ENCODE results near the gene RCAN1. TPM values are rescaled to one million over a fixed set of nuclear protein-coding genes. Genes with fewer than 3 reads are reported as not detected.

RCAN1 gene
- total RNA-seq, 4 donors from 2014 or later, result 20.5 to 50.3 (median 26.2) TPM

DNA sequence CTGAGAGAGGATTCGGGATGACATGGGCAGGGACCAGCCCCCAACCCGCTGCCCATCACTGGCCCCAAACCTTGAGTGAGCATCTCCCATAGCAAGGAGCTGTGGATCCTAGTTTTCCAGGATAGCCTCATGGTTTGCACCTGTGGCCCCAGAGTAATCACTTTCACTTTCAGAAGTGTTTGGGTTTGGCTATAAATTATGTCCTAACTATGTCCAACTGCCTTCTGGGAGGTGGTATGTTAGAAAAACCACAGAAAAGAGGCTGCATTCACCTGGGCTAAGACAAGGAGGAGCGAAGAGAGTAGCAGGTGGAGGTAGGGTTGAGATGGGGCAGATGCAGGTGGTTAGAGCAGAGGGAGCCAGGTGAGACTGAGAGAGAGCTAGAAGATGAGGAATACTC lies 34.5 kb upstream of the RCAN1 start:
- Histone ChIP-seq H3K36me3 (no peaks in the 10 kb centered on the region), H3K27ac (no peak overlapping the region), H3K4me1 (no peaks in the 10 kb centered on the region), H3K9me3 (no peaks in the 10 kb centered on the region), H3K27me3 (no peaks in the 10 kb centered on the region), H3K4me3 (no peak overlapping the region)
- no peak for DNase-seq
- TF ChIP-seq, protein P1, sequence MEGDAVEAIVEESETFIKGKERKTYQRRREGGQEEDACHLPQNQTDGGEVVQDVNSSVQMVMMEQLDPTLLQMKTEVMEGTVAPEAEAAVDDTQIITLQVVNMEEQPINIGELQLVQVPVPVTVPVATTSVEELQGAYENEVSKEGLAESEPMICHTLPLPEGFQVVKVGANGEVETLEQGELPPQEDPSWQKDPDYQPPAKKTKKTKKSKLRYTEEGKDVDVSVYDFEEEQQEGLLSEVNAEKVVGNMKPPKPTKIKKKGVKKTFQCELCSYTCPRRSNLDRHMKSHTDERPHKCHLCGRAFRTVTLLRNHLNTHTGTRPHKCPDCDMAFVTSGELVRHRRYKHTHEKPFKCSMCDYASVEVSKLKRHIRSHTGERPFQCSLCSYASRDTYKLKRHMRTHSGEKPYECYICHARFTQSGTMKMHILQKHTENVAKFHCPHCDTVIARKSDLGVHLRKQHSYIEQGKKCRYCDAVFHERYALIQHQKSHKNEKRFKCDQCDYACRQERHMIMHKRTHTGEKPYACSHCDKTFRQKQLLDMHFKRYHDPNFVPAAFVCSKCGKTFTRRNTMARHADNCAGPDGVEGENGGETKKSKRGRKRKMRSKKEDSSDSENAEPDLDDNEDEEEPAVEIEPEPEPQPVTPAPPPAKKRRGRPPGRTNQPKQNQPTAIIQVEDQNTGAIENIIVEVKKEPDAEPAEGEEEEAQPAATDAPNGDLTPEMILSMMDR (IDR thresholded peaks at IDR 0.05), result no peak
- TF ChIP-seq POLR2A (IDR thresholded peaks at IDR 0.05), result no peak

DNA sequence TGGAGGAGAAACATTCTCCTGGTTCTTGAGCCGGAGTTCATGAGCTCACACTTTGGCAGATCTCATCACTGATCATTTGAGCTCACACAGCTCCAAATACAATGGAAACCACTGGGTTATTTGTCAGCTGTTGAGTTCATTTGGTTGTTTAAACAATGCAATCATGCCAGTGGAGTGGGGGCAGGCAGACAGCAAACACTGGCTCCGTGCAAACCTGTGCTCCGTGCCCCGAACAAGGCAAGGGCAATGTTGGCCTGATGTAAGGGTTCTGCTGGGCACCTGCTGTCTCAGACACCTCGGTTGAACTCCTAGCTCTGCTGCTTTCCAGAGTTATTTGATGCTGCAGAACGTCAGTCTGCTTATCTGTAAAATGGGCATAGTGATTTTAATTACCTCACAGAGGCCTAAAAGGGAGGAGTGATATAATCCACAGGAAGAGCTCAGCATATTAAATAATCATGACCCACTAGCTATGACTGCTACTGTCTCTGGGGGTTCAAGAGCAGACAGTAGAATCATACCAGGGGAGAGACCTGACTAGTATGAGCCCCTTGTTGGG lies 33.9 kb upstream of the RCAN1 start:
- H3K9me3 ChIP-seq, result no peaks in the 10 kb centered on the region
- no peaks in the 10 kb centered on the region for H3K4me1 ChIP-seq
- H3K27ac ChIP-seq, result no peak overlapping the region
- H3K36me3 ChIP-seq, result no peaks in the 10 kb centered on the region
- TF ChIP-seq, protein P1 (IDR thresholded peaks at IDR 0.05), result no peak
- no peak for TF ChIP-seq POLR2A (IDR thresholded peaks at IDR 0.05)
- DNase-seq, result no peak
- no peaks in the 10 kb centered on the region for H3K27me3 ChIP-seq
- H3K4me3 ChIP-seq, result no peak overlapping the region

DNA sequence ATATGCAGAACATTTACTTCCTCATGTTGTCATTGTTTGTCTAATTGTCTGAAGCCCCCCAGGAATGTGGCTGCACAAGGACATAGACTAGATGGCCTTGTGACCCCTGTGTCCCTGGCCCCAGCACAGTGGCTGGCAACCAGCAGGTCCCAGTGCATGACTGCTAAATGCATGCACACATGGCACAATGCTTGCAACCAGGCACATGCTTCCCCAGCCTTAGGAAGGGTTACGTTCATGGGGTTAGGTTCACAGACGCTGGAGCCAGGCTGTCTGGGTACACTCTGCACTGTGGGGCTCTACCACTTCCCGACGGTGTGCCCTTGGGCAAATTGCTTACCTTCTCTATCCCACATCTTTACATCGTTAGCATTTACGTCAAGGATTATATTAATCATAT lies 32.6 kb upstream of the RCAN1 start:
- H3K4me1 ChIP-seq, result no peaks in the 10 kb centered on the region
- no peak overlapping the region for H3K27ac ChIP-seq
- no peaks in the 10 kb centered on the region for H3K9me3 ChIP-seq
- H3K27me3 ChIP-seq, result no peaks in the 10 kb centered on the region
- TF ChIP-seq POLR2A (IDR thresholded peaks at IDR 0.05), result no peak
- TF ChIP-seq, protein P1 (IDR thresholded peaks at IDR 0.05), result no peak
- no peak overlapping the region for H3K4me3 ChIP-seq
- no peak for DNase-seq
- H3K36me3 ChIP-seq, result no peaks in the 10 kb centered on the region

GRCh38 chr21:34644825-34645224 lies 29.9 kb upstream of the RCAN1 start:
- H3K27ac ChIP-seq, result no peak overlapping the region
- H3K27me3 ChIP-seq, result no peaks in the 10 kb centered on the region
- no peaks in the 10 kb centered on the region for H3K36me3 ChIP-seq
- H3K9me3 ChIP-seq, result no peaks in the 10 kb centered on the region
- H3K4me3 ChIP-seq, result no peak overlapping the region
- TF ChIP-seq, protein P1 (IDR thresholded peaks at IDR 0.05), result no peak
- no peaks in the 10 kb centered on the region for H3K4me1 ChIP-seq
- DNase-seq, result no peak

DNA sequence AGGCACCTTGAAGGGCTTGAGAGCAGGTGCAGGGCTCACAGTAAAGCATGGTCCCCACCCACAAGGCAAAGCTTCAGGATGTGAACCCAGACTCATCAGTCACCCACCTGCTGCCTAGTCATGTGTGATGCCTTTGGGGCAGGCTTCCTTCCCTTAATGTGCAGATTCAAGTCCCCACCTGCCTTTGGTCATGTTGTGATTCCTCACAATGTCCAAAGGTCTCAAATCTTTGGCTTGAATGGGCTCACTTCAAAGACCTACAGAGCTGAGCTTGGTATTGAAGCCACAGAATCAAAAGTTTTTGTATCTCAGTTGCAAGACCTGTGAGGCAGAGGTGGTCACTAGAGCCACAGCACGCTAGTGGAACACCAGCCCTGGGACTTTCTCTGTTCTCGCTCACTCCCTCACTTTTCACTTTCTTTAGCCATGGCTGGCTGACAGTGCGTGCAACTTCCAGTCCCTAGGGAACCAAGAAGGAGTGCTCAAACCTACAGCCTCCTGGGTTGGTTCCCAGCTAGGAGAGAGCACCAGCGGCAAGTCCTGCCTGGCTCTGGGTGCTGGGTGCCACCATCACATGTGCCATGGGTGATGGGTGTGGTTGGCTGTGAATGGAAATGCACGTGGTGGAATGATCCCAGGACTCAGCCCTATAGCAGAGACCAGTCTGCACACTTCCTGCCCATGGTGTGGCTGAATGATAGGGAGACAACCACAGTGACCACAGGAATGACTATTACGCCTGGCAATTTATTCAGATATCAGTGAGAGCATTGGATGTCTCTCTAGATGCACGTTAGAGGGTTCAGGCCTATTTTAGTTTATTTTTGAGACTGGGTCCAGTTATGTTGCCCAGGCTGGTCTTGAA lies 27.5 kb upstream of the RCAN1 start:
- no peak overlapping the region for H3K4me3 ChIP-seq

More for the DNA sequence above, 27.5 kb upstream of the RCAN1 start:
- Histone ChIP-seq H3K9me3 (no peaks in the 10 kb centered on the region), H3K27ac (no peak overlapping the region), H3K4me1 (no peaks in the 10 kb centered on the region), H3K36me3 (no peaks in the 10 kb centered on the region), H3K27me3 (no peaks in the 10 kb centered on the region)
- DNase-seq, result peak in 1 of 3 donors; percentile 19
- no peak for TF ChIP-seq POLR2A (IDR thresholded peaks at IDR 0.05)
- TF ChIP-seq, protein P1 (IDR thresholded peaks at IDR 0.05), result no peak
